Measurements from ENCODE around the gene BMERB1.
"Not testable (repeated sequence)": the region's sequence is repeated elsewhere in the genome, so short reads cannot be mapped to it uniquely, and the experiment has no call there.

The BMERB1 gene

GRCh38 chr16:15434425-15435215 is at the start of gene BMERB1:
Gene BMERB1, plus strand, starts transcription at chr16:15434588. Its CDS starts 66 bp downstream, at chr16:15434654.
- DNase-seq (ENCODE audit: extremely low read depth in 1 of 2, low read depth in 1 of 2) = peak; percentile 33 to 68

GRCh38 chr16:15388060-15388459 is 46.3 kb upstream of the BMERB1 start:
- not testable (repeated sequence) for DNase-seq (ENCODE audit: extremely low read depth in 1 of 2, low read depth in 1 of 2)

- not testable (repeated sequence) for DNase-seq (ENCODE audit: extremely low read depth in 1 of 2, low read depth in 1 of 2)
Measured at GRCh38 chr16:15389916-15390315, 44.5 kb upstream of the BMERB1 start.

- not testable (repeated sequence) for DNase-seq (ENCODE audit: extremely low read depth in 1 of 2, low read depth in 1 of 2)
Measured at GRCh38 chr16:15393025-15393424, 41.4 kb upstream of the BMERB1 start.

- peak in 1 of 2 donors; percentile 3 for DNase-seq (ENCODE audit: extremely low read depth in 1 of 2, low read depth in 1 of 2)
Measured at GRCh38 chr16:15395631-15396508, 38.5 kb upstream of the BMERB1 start, which contains the start of gene MPV17L. Gene MPV17L, plus strand, starts transcription at chr16:15395754. Its CDS starts 144 bp downstream, at chr16:15395898.

GRCh38 chr16:15396509-15396829 is 37.9 kb upstream of the BMERB1 start:
- DNase-seq (ENCODE audit: extremely low read depth in 1 of 2, low read depth in 1 of 2) = not testable (repeated sequence)

- DNase-seq (ENCODE audit: extremely low read depth in 1 of 2, low read depth in 1 of 2) = no peak
Measured at GRCh38 chr16:15396948-15397594, 37.3 kb upstream of the BMERB1 start.

GRCh38 chr16:15398618-15399316 is 35.6 kb upstream of the BMERB1 start:
- no peak for DNase-seq (ENCODE audit: extremely low read depth in 1 of 2, low read depth in 1 of 2)

- no peak for DNase-seq (ENCODE audit: extremely low read depth in 1 of 2, low read depth in 1 of 2)
Measured at GRCh38 chr16:15399317-15399716, 35.1 kb upstream of the BMERB1 start.

- DNase-seq (ENCODE audit: extremely low read depth in 1 of 2, low read depth in 1 of 2) = not testable (repeated sequence)
Measured at GRCh38 chr16:15400314-15400713, 34.1 kb upstream of the BMERB1 start.

GRCh38 chr16:15401972-15402371 is 32.4 kb upstream of the BMERB1 start:
- DNase-seq (ENCODE audit: extremely low read depth in 1 of 2, low read depth in 1 of 2) = no peak

GRCh38 chr16:15403392-15403995 is 30.9 kb upstream of the BMERB1 start:
- no peak for DNase-seq (ENCODE audit: extremely low read depth in 1 of 2, low read depth in 1 of 2)

GRCh38 chr16:15404091-15404490 is 30.3 kb upstream of the BMERB1 start:
- not testable (repeated sequence) for DNase-seq (ENCODE audit: extremely low read depth in 1 of 2, low read depth in 1 of 2)

GRCh38 chr16:15404792-15405191 is 29.6 kb upstream of the BMERB1 start:
- no peak for DNase-seq (ENCODE audit: extremely low read depth in 1 of 2, low read depth in 1 of 2)

GRCh38 chr16:15407756-15408155 is 26.6 kb upstream of the BMERB1 start:
- not testable (repeated sequence) for DNase-seq (ENCODE audit: extremely low read depth in 1 of 2, low read depth in 1 of 2)

- not testable (repeated sequence) for DNase-seq (ENCODE audit: extremely low read depth in 1 of 2, low read depth in 1 of 2)
Measured at GRCh38 chr16:15409476-15409875, 24.9 kb upstream of the BMERB1 start.

GRCh38 chr16:15415511-15415985 is 18.8 kb upstream of the BMERB1 start:
- no peak for DNase-seq (ENCODE audit: extremely low read depth in 1 of 2, low read depth in 1 of 2)

- no peak for DNase-seq (ENCODE audit: extremely low read depth in 1 of 2, low read depth in 1 of 2)
Measured at GRCh38 chr16:15417197-15417596, 17.2 kb upstream of the BMERB1 start.

GRCh38 chr16:15418206-15418605 is 16.2 kb upstream of the BMERB1 start:
- DNase-seq (ENCODE audit: extremely low read depth in 1 of 2, low read depth in 1 of 2) = no peak

- not testable (repeated sequence) for DNase-seq (ENCODE audit: extremely low read depth in 1 of 2, low read depth in 1 of 2)
Measured at GRCh38 chr16:15421696-15422095, 12.7 kb upstream of the BMERB1 start.
